ENCODE results near the gene CTNND2.

CTNND2 gene

GRCh38 chr5:11407556-11408145 is 496.6 kb downstream of the CTNND2 start:
- Histone ChIP-seq H2AFZ (ENCODE audit: low read depth) (no peak overlapping the region), H4K20me1 (ENCODE audit: insufficient read depth) (no peaks in the 10 kb centered on the region), H3K27ac (no peak overlapping the region), H3K79me2 (ENCODE audit: insufficient read depth, low read depth) (no peaks in the 10 kb centered on the region), H3K4me1 (ENCODE audit: low read depth, poor library complexity, severe bottlenecking) (no peaks in the 10 kb centered on the region), H3K4me2 (no peak overlapping the region), H3K9ac (no peak overlapping the region), H3K36me3 (ENCODE audit: insufficient read depth) (no peaks in the 10 kb centered on the region), H3K4me3 (IDR thresholded peaks at IDR 0.05; ENCODE audit: insufficient read depth, low read depth, low read length) (no peak overlapping the region), H3K27me3 (ENCODE audit: insufficient read depth, low read depth) (no peaks in the 10 kb centered on the region)
- no peak for TF ChIP-seq CTCF (conservative IDR thresholded peaks at IDR 0.05; ENCODE audit: low read depth, low read length)

- no peak overlapping the region for H2AFZ ChIP-seq (ENCODE audit: low read depth)
- H3K9ac ChIP-seq: no peak overlapping the region
- no peak overlapping the region for H3K4me3 ChIP-seq (IDR thresholded peaks at IDR 0.05; ENCODE audit: insufficient read depth, low read depth, low read length)
- H3K4me1 ChIP-seq (ENCODE audit: low read depth, poor library complexity, severe bottlenecking): no peaks in the 10 kb centered on the region
- no peaks in the 10 kb centered on the region for H3K79me2 ChIP-seq (ENCODE audit: insufficient read depth, low read depth)
- H3K4me2 ChIP-seq: no peak overlapping the region
- TF ChIP-seq CTCF (conservative IDR thresholded peaks at IDR 0.05; ENCODE audit: low read depth, low read length): no peak
- H3K27me3 ChIP-seq (ENCODE audit: insufficient read depth, low read depth): no peaks in the 10 kb centered on the region
- H3K36me3 ChIP-seq (ENCODE audit: insufficient read depth): no peaks in the 10 kb centered on the region
- H3K27ac ChIP-seq: no peak overlapping the region
- no peaks in the 10 kb centered on the region for H4K20me1 ChIP-seq (ENCODE audit: insufficient read depth)
Observed at GRCh38 chr5:11400316-11400715, 503.9 kb downstream of the CTNND2 start.

- no peak overlapping the region for H3K9ac ChIP-seq
- no peak overlapping the region for H3K4me3 ChIP-seq (IDR thresholded peaks at IDR 0.05; ENCODE audit: insufficient read depth, low read depth, low read length)
- H3K4me1 ChIP-seq (ENCODE audit: low read depth, poor library complexity, severe bottlenecking): no peaks in the 10 kb centered on the region
- H4K20me1 ChIP-seq (ENCODE audit: insufficient read depth): no peaks in the 10 kb centered on the region
- no peak overlapping the region for H3K27ac ChIP-seq
- H3K27me3 ChIP-seq (ENCODE audit: insufficient read depth, low read depth): no peaks in the 10 kb centered on the region
- H3K4me2 ChIP-seq: no peak overlapping the region
- no peaks in the 10 kb centered on the region for H3K79me2 ChIP-seq (ENCODE audit: insufficient read depth, low read depth)
- no peaks in the 10 kb centered on the region for H3K36me3 ChIP-seq (ENCODE audit: insufficient read depth)
- TF ChIP-seq CTCF (conservative IDR thresholded peaks at IDR 0.05; ENCODE audit: low read depth, low read length): no peak
- H2AFZ ChIP-seq (ENCODE audit: low read depth): no peak overlapping the region
Observed at GRCh38 chr5:11398728-11399127, 505.5 kb downstream of the CTNND2 start.

GRCh38 chr5:11397549-11397948 is 506.7 kb downstream of the CTNND2 start:
- Histone ChIP-seq H3K9ac (no peak overlapping the region), H3K36me3 (ENCODE audit: insufficient read depth) (no peaks in the 10 kb centered on the region), H3K79me2 (ENCODE audit: insufficient read depth, low read depth) (no peaks in the 10 kb centered on the region), H2AFZ (ENCODE audit: low read depth) (no peak overlapping the region), H3K4me1 (ENCODE audit: low read depth, poor library complexity, severe bottlenecking) (no peaks in the 10 kb centered on the region), H3K4me2 (no peak overlapping the region), H3K27me3 (ENCODE audit: insufficient read depth, low read depth) (no peaks in the 10 kb centered on the region), H3K4me3 (IDR thresholded peaks at IDR 0.05; ENCODE audit: insufficient read depth, low read depth, low read length) (no peak overlapping the region), H3K27ac (no peak overlapping the region), H4K20me1 (ENCODE audit: insufficient read depth) (no peaks in the 10 kb centered on the region)
- TF ChIP-seq CTCF (conservative IDR thresholded peaks at IDR 0.05; ENCODE audit: low read depth, low read length): no peak

Measured in KMS-11 (cell line).